Left ventricle myocardium superior (tissue), 1 donor: ENCODE data around the gene FGFR2. TPM values are rescaled to one million over a fixed set of nuclear protein-coding genes. Genes with fewer than 3 reads are reported as not detected.
A peak's percentile ranks its signal among the peaks of the same experiment; 100 is the strongest.
"Not testable (repeated sequence)": the region's sequence is repeated elsewhere in the genome, so short reads cannot be mapped to it uniquely, and the experiment has no call there.

ENCODE experiments used
- ATAC-seq: fragments of 200-7000 bp; cut with Tn5 transposase; one replicate; pipeline ENCODE4 v1.9.1; 2020; ENCODE audit warnings: mild to moderate bottlenecking, moderate library complexity
- DNase-seq: peaks from one replicate; pipeline ENCODE4 v3.0.0-alpha.2; 2020
- intact Hi-C: fragments of 100-400 bp; cut with micrococcal nuclease; formaldehyde crosslinking; loops from one replicate; pipeline ENCODE4 v1.11.0; 2022
- total RNA-seq: library from RNA; stranded (reverse); fragmentation: NEBNext Ultra II Directional; extraction: Animal tissue kit (Norgen Biotek cat#: 25700); gene quantifications from one replicate; pipeline ENCODE4 v1.2.1, GENCODE V29; 2021
- donor health status: DM: no; HTN: yes; CAD: no; lungs with severe emphysema.

FGFR2 gene
- total RNA-seq, 1 donor from 2014 or later: 0.17 TPM

- no peak for DNase-seq
- ATAC-seq: no peak
- intact Hi-C loops: no loop called here
Measured at GRCh38 chr10:121567569-121567968, 30.7 kb downstream of the FGFR2 start.

DNA sequence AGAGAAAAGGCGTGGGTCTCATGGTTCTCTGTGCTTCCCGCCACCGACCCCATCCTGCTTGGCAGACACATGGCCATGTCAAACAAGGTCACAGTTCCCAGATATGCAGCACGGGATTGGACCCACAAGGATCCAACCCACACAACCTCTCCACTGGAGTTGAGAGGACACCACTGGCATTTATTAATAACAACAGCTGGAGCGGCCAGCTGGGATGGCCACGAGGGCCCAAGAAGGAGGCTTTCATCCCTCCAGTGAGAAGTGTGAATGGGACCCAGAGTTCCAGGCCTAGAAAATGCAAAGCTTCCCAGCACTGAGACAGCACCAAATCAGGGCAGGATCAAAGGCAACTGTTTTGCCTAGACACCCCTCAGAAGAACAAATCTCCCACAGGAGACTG, 31.5 kb downstream of the FGFR2 start:
- intact Hi-C loops: no loop called here

GRCh38 chr10:121559326-121560026, 38.8 kb downstream of the FGFR2 start:
- ATAC-seq: no peak
- intact Hi-C loops: no loop called here
- DNase-seq: no peak

More for the DNA sequence above, 31.5 kb downstream of the FGFR2 start:
- DNase-seq (no peak), ATAC-seq (no peak)

GRCh38 chr10:121558238-121558637, 40.0 kb downstream of the FGFR2 start:
- DNase-seq (no peak), ATAC-seq (no peak)
- intact Hi-C loops: no loop called here

GRCh38 chr10:121556918-121557573, 41.2 kb downstream of the FGFR2 start:
- no peak for ATAC-seq
- DNase-seq: no peak
- intact Hi-C loops: no loop called here

GRCh38 chr10:121556455-121556854, 41.8 kb downstream of the FGFR2 start:
- DNase-seq (no peak), ATAC-seq (no peak)
- intact Hi-C loops: no loop called here

GRCh38 chr10:121554916-121555315, 43.3 kb downstream of the FGFR2 start:
- DNase-seq, ATAC-seq, intact Hi-C loops: not testable (repeated sequence)

- ATAC-seq: no peak
- intact Hi-C loops: no loop called here
- DNase-seq: no peak
Measured at GRCh38 chr10:121553511-121554264, 44.6 kb downstream of the FGFR2 start.

DNA sequence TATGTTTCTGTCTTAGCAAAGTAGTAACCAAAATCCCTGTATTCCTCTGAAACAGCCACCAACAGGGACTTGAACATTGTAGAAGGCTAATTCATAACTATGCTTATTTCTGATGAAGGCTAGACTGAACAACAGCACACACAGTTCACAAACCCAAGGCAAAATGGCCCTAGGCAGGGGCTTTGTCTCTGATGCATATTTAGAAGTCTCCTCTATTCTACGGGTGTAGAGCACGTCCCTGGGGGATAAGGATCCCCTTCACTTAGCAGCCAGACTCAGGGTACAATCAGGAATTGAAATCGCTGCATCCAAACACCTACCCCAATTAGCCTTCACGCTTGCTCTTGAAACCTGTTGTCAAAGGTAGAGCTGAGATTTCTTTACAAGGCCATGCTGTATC, 45.5 kb downstream of the FGFR2 start:
- intact Hi-C loops: no loop called here
- DNase-seq: no peak
- ATAC-seq: no peak

DNA sequence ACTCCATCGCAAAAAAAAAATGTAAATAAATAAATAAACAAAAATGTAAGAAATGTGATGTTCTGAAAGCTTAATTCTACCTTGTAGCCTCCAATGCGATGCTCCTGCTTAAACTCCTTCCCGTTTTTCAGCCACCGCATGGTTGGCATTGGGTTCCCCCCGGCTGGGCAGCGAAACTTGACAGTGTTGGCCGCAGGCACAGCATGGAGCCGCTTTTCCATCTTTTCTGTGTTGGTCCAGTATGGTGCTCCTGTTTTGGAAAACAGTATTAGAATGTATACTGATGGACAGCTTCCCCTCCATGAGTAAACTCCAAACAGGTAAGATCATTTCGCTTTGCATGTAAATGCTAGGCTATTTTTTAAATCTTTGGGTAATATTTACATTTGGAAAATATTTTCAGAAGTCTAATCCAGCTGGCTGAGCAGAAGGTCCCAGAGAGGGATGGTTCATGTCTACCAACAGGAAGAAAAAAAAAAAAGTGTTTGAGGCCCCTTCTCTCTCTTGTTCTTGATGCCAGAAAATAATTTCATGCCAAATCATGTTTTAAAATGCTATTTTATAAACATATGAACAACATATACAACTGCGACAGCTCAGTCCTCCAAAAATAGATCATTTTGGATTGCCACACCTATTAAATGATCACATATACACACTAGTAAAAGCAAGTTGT, 46.9 kb downstream of the FGFR2 start:
- intact Hi-C loops: no loop called here
- no peak for ATAC-seq
- DNase-seq: no peak

DNA sequence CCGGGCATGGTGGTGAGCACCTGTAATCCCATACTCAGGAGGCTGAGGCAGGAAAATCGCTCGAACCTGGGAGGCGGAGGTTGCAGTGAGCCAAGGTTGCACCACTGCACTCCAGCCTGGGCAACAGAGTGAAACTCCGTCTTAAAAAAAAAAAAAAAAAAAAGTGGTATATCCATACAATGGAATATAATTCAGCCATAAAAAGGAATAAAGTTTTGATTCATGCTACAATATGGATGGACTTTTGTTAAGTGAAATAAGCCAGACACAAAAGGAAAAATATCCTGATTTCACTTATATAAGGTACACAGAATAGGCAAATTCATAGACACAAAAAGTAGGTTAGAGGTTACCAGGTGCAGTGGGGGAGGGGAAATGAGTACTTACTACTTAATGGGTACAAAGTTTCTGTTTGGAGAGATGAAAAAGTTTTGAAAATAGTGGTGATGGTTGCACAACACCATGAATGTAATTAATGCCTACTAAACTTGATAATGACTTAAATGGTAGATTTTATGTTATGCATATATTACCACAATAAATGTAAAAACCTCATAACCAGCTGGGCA, 53.9 kb downstream of the FGFR2 start:
- ATAC-seq: no peak
- DNase-seq: no peak
- intact Hi-C loops: no loop called here

DNA sequence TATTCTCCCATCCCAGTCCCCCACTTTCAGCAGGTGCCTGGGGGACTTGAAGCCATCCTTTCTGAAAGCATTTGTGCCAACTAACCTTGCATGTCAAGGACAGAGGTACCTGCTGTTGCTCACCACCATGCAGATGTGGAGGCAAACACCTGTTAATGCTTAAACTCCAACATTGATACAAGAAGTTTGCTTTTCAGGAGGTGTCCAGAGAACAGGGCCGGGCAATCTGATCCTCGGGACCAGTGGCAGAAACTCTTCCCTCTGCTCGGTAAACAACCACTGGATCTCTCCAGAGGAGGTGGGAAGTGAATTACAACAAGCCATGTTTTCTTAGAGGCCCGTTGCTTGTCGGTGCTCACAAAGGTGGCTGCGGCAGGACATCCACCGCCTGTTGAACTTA, 54.7 kb downstream of the FGFR2 start:
- ATAC-seq (no peak), DNase-seq (no peak)
- intact Hi-C loops: no loop called here

GRCh38 chr10:121541450-121542120, 56.7 kb downstream of the FGFR2 start:
- no peak for DNase-seq
- intact Hi-C loops: no loop called here
- ATAC-seq: no peak

DNA sequence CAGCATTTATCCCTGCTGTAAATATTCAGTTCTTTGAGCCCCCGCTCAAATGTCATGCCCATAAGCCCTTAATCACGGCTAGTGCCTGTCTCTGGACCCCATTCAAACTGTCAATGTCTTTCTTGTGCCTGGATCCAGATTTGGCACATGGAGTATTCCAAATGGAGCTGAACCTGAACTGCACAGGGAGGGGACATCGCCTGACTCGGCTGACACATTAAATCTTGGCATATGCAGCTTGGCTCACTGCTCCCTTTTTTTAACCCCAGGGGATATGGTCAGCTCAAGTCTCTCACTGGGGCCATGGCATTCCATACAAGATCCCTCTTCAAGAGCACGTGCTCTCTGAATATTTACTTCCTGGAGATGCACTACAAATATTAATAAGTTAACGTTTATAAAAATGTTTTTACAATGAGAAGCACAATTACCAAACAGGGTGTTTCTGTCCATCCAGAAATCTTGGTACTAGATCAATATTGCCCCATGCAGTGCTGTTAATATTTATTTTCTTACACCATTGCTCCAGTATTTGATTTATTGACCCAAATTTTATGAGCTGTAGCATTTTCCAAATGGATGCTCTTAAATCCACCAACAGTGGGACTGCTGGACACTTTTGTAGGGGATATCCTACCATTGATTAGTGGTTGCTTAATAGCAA, 57.4 kb downstream of the FGFR2 start:
- DNase-seq: no peak

DNA sequence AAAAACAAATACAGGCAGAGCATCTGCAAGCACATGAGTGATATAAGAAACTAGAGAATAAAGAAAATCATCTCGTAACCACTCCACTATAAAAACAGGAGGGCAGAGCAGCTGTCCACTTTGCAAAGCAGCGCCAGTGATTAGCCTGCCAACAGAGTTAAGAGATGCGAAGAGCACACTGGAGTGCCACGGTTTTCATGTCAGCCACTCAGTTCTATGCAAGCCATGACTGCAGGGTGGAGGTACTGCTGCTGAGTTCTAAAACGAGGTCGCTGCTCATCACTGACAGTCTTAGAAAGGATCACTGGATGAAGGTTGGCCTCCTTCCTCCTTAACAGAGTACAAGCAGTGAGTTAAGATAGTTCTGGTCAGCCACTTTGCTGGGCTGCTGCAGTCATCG, 58.5 kb downstream of the FGFR2 start:
- intact Hi-C loops: no loop called here
- DNase-seq (no peak), ATAC-seq (no peak)

More for the DNA sequence above, 57.4 kb downstream of the FGFR2 start:
- intact Hi-C loops: no loop called here
- ATAC-seq: no peak

- no peak for DNase-seq
- peak; percentile 57 for ATAC-seq
- intact Hi-C loops: no loop called here
Measured at GRCh38 chr10:121536310-121536913, 61.8 kb downstream of the FGFR2 start.

DNA sequence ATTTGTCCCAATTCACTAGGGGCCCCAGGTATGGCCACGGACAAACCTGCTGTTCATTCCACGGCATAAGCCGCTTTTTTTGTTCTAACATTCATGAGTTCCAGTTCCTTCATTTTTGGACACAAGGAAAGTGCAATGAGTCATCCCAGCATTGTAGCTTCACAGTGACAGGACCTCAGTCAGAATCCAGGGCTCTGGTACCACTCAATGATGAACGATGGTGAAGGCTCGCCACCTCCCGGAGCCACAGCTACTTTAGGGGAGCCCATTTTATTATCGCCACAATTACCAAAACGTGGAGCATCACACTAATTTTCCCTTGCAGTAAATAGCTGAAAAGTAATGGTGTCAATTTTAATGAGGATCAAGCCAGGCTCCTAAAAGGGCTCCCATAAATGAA, 62.9 kb downstream of the FGFR2 start:
- no peak for ATAC-seq
- intact Hi-C loops: no loop called here
- no peak for DNase-seq

DNA sequence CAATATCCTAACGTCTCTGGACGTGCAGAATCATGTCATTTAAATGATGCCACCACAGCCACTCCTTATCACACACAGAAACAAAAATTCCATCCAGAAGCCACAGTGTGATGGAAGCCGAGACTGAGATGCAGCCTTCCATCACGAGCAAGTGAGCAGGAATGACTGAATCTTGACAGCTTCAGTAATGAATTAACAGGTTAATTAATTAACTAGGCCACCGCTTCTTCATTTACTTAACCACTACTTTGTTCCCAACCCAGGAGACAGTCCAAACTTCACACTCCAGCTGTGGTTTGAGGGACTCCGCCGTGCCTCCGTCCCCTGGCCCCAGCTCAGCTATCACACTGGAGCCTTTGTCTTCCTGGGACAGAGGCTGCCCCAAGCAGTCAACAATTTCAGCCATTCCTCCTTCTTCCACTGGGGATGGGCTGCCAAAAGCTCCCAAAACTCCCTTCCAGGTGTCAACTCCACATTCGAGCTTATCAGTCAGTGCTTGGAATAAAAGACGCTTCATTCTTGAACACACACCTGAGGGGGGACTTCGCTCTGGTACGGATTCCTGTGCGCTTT, 65.9 kb downstream of the FGFR2 start:
- no peak for DNase-seq
- intact Hi-C loops: no loop called here
- no peak for ATAC-seq
